NT2/D1 (cell line): ENCODE results near the gene CTNNA3.

Source experiments
- DNase-seq: peaks from one replicate; pipeline ENCODE4 v3.0.0-alpha.2; 2011; ENCODE audit warnings: low read depth, low spot score
- H3K27me3 ChIP-seq: 2 replicates; pipeline ENCODE4 v1.6.0; 2011; ENCODE audit warnings: mild to moderate bottlenecking; ENCODE audit not compliant: insufficient read length, insufficient read depth
- H3K36me3 ChIP-seq: 2 replicates; pipeline ENCODE4 v1.6.1; 2011; ENCODE audit warnings: mild to moderate bottlenecking, low read length, mixed read lengths; ENCODE audit not compliant: insufficient read depth, insufficient read length
- H3K4me1 ChIP-seq: 2 replicates; pipeline ENCODE4 v1.5.1; 2011; ENCODE audit not compliant: insufficient read depth, insufficient read length
- H3K4me3 ChIP-seq: 2 replicates; pipeline ENCODE4 v1.5.1; 2011; ENCODE audit warnings: low read depth; ENCODE audit not compliant: insufficient read length
- H3K9ac ChIP-seq: 2 replicates; pipeline ENCODE4 v1.6.0; 2011; ENCODE audit warnings: low read depth; ENCODE audit not compliant: insufficient read length
- H3K9me3 ChIP-seq: 2 replicates; pipeline ENCODE4 v1.5.1; 2011; ENCODE audit warnings: mild to moderate bottlenecking, low read length; ENCODE audit not compliant: insufficient read depth
- SUZ12 ChIP-seq: IDR thresholded peaks from 2 replicates; pipeline ENCODE4 v1.6.1; 2011; ENCODE audit not compliant: insufficient read length, insufficient read depth; ENCODE audit errors: extremely low read depth
- YY1 ChIP-seq: IDR thresholded peaks from 2 replicates; pipeline ENCODE4 v1.6.1; 2011; ENCODE audit not compliant: insufficient read length, insufficient read depth
- ZNF274 ChIP-seq: IDR thresholded peaks from 2 replicates; pipeline ENCODE4 v1.6.1; 2011; ENCODE audit warnings: mild to moderate bottlenecking, low read depth, low read length

CTNNA3 gene

GRCh38 chr10:67076144-67076543 lies 619.9 kb downstream of the CTNNA3 start:
- Histone ChIP-seq H3K4me1 (no peaks in the 10 kb centered on the region), H3K4me3 (no peak overlapping the region), H3K36me3 (no peaks in the 10 kb centered on the region), H3K9me3 (no peaks in the 10 kb centered on the region), H3K9ac (no peak overlapping the region), H3K27me3 (no peaks in the 10 kb centered on the region)
- no peak for TF ChIP-seq ZNF274
- no peak for TF ChIP-seq SUZ12
- no peak for TF ChIP-seq YY1
- DNase-seq: no peak

- no peaks in the 10 kb centered on the region for H3K4me1 ChIP-seq
Measured at GRCh38 chr10:67075491-67075971, 620.5 kb downstream of the CTNNA3 start.

GRCh38 chr10:67072654-67073053 lies 623.3 kb downstream of the CTNNA3 start:
- no peaks in the 10 kb centered on the region for H3K4me1 ChIP-seq
- H3K36me3 ChIP-seq: no peaks in the 10 kb centered on the region
- TF ChIP-seq SUZ12 (no peak), YY1 (no peak), ZNF274 (no peak)
- no peaks in the 10 kb centered on the region for H3K27me3 ChIP-seq
- no peak overlapping the region for H3K9ac ChIP-seq
- no peaks in the 10 kb centered on the region for H3K9me3 ChIP-seq
- DNase-seq: no peak
- H3K4me3 ChIP-seq: no peak overlapping the region

More at GRCh38 chr10:67075491-67075971, 620.5 kb downstream of the CTNNA3 start:
- Histone ChIP-seq H3K9ac (no peak overlapping the region), H3K27me3 (no peaks in the 10 kb centered on the region), H3K36me3 (no peaks in the 10 kb centered on the region), H3K4me3 (no peak overlapping the region), H3K9me3 (no peaks in the 10 kb centered on the region)
- no peak for DNase-seq
- TF ChIP-seq ZNF274: no peak
- TF ChIP-seq YY1: no peak
- no peak for TF ChIP-seq SUZ12

GRCh38 chr10:67050415-67050814 lies 645.6 kb downstream of the CTNNA3 start:
- Histone ChIP-seq H3K9ac (no peak overlapping the region), H3K4me3 (no peak overlapping the region), H3K36me3 (no peaks in the 10 kb centered on the region), H3K4me1 (no peaks in the 10 kb centered on the region), H3K9me3 (no peaks in the 10 kb centered on the region), H3K27me3 (no peaks in the 10 kb centered on the region)
- TF ChIP-seq YY1: no peak
- TF ChIP-seq SUZ12: no peak
- no peak for TF ChIP-seq ZNF274
- no peak for DNase-seq

- Histone ChIP-seq H3K4me1 (no peaks in the 10 kb centered on the region), H3K36me3 (no peaks in the 10 kb centered on the region), H3K27me3 (no peaks in the 10 kb centered on the region), H3K9me3 (no peaks in the 10 kb centered on the region), H3K9ac (no peak overlapping the region), H3K4me3 (no peak overlapping the region)
- TF ChIP-seq SUZ12 (no peak), ZNF274 (no peak), YY1 (no peak)
- DNase-seq: no peak
Measured at GRCh38 chr10:67049988-67050387, 646.0 kb downstream of the CTNNA3 start.

- H3K9ac ChIP-seq: no peak overlapping the region
- no peaks in the 10 kb centered on the region for H3K27me3 ChIP-seq
- H3K4me3 ChIP-seq: no peak overlapping the region
- H3K4me1 ChIP-seq: no peaks in the 10 kb centered on the region
- H3K36me3 ChIP-seq: no peaks in the 10 kb centered on the region
- DNase-seq: no peak
- TF ChIP-seq SUZ12 (no peak), ZNF274 (no peak), YY1 (no peak)
- H3K9me3 ChIP-seq: no peaks in the 10 kb centered on the region
Measured at GRCh38 chr10:67046507-67046906, 649.5 kb downstream of the CTNNA3 start.

- H3K4me1 ChIP-seq: no peaks in the 10 kb centered on the region
- no peaks in the 10 kb centered on the region for H3K9me3 ChIP-seq
- TF ChIP-seq YY1: no peak
- no peak for TF ChIP-seq SUZ12
- TF ChIP-seq ZNF274: no peak
- no peak for DNase-seq
- no peak overlapping the region for H3K9ac ChIP-seq
- no peaks in the 10 kb centered on the region for H3K36me3 ChIP-seq
- H3K4me3 ChIP-seq: no peak overlapping the region
- no peaks in the 10 kb centered on the region for H3K27me3 ChIP-seq
Measured at GRCh38 chr10:67045404-67045803, 650.6 kb downstream of the CTNNA3 start.
